Liver (tissue), 9 donors: ENCODE results near the gene ECI2. TPM values are rescaled to one million over a fixed set of nuclear protein-coding genes. Genes with fewer than 3 reads are reported as not detected.

Experiments
- DNase-seq: peaks from one replicate; pipeline ENCODE4 v3.0.0-alpha.2; 2017; ENCODE audit warnings: low spot score
- H3K27ac ChIP-seq, 2 donors: one replicate each; pipeline ENCODE4 v1.7.0; 2013; ENCODE audit warnings: inconsistent platforms in 2 of 2, low read length in 2 of 2, control low read depth in 1 of 2, low read depth in 1 of 2, mild to moderate bottlenecking in 1 of 2
- H3K27me3 ChIP-seq, 4 donors: one replicate each; pipeline versions ENCODE4 v1.6.1 to v1.7.0; 2013; ENCODE audit warnings: low read length in 3 of 4, inconsistent platforms in 1 of 4, mild to moderate bottlenecking in 1 of 4, moderate library complexity in 1 of 4; ENCODE audit not compliant: control insufficient read depth in 4 of 4, insufficient read depth in 4 of 4
- H3K36me3 ChIP-seq, 4 donors: one replicate each; pipeline versions ENCODE4 v1.6.1 to v1.7.0; 2013; ENCODE audit warnings: low read length in 3 of 4, mild to moderate bottlenecking in 3 of 4, low read depth in 1 of 4, moderate library complexity in 1 of 4; ENCODE audit not compliant: control insufficient read depth in 4 of 4, insufficient read depth in 3 of 4
- H3K4me1 ChIP-seq, 4 donors: one replicate each; pipeline versions ENCODE4 v1.6.1 to v1.7.0; 2013; ENCODE audit warnings: low read length in 3 of 4, mild to moderate bottlenecking in 3 of 4, moderate library complexity in 1 of 4; ENCODE audit not compliant: control insufficient read depth in 4 of 4, insufficient read depth in 4 of 4
- H3K4me3 ChIP-seq, 3 donors: one replicate each; pipeline versions ENCODE4 v1.6.1 to v1.7.0; 2013; ENCODE audit warnings: low read length in 3 of 3, control low read depth in 1 of 3, low read depth in 1 of 3, mild to moderate bottlenecking in 1 of 3
- H3K9ac ChIP-seq, 2 donors: one replicate each; pipeline ENCODE4 v1.7.0; 2013; ENCODE audit warnings: low read length in 2 of 2, mild to moderate bottlenecking in 2 of 2, moderate library complexity in 2 of 2, control low read depth in 1 of 2, low read depth in 1 of 2
- H3K9me3 ChIP-seq, 4 donors: one replicate each; pipeline versions ENCODE4 v1.6.1 to v1.7.0; 2013; ENCODE audit warnings: low read length in 3 of 4; ENCODE audit not compliant: control insufficient read depth in 4 of 4
- ATF3 ChIP-seq: IDR thresholded peaks from 2 replicates; pipeline ENCODE4 v1.6.1; 2016; ENCODE audit warnings: antibody characterized with exemption
- EGR1 ChIP-seq, 2 donors: IDR thresholded peaks; 2 replicates each; pipeline ENCODE4 v1.6.1; 2016 to 2018; ENCODE audit warnings: antibody characterized with exemption in 2 of 2, low read depth in 2 of 2
- FOXA1 ChIP-seq: IDR thresholded peaks from 2 replicates; pipeline ENCODE4 v1.6.1; 2016; ENCODE audit warnings: antibody characterized with exemption
- FOXA2 ChIP-seq: IDR thresholded peaks from 2 replicates; pipeline ENCODE4 v1.6.1; 2016; ENCODE audit warnings: antibody characterized with exemption
- GABPA ChIP-seq, 2 donors: IDR thresholded peaks in 1 of 2; conservative IDR thresholded peaks in 1 of 2; 2 replicates each; pipeline ENCODE4 v1.6.1; 2016; ENCODE audit warnings: antibody characterized with exemption in 2 of 2, mild to moderate bottlenecking in 1 of 2, moderate library complexity in 1 of 2
- HNF4A ChIP-seq, 2 donors: conservative IDR thresholded peaks; 2 replicates each; pipeline ENCODE4 v1.6.1; 2016; ENCODE audit warnings: antibody characterized with exemption in 2 of 2, mild to moderate bottlenecking in 2 of 2
- HNF4G ChIP-seq: IDR thresholded peaks from 2 replicates; pipeline ENCODE4 v1.6.1; 2016; ENCODE audit warnings: antibody characterized with exemption
- JUND ChIP-seq, 2 donors: IDR thresholded peaks; 2 replicates each; pipeline ENCODE4 v1.6.1; 2016; ENCODE audit warnings: antibody characterized with exemption in 2 of 2
- MAX ChIP-seq: IDR thresholded peaks from 2 replicates; pipeline ENCODE4 v1.6.1; 2016; ENCODE audit warnings: antibody characterized with exemption
- NR2F2 ChIP-seq: IDR thresholded peaks from 2 replicates; pipeline ENCODE4 v1.6.1; 2016; ENCODE audit warnings: antibody characterized with exemption
- RAD21 ChIP-seq, 2 donors: IDR thresholded peaks; 2 replicates each; pipeline ENCODE4 v1.6.1; 2016; ENCODE audit warnings: antibody characterized with exemption in 2 of 2, mild to moderate bottlenecking in 2 of 2
- REST ChIP-seq: IDR thresholded peaks from 2 replicates; pipeline ENCODE4 v1.6.1; 2016; ENCODE audit warnings: antibody characterized with exemption, mild to moderate bottlenecking
- RXRA ChIP-seq, 2 donors: IDR thresholded peaks; 2 replicates each; pipeline ENCODE4 v1.6.1; 2017 to 2018; ENCODE audit warnings: antibody characterized with exemption in 2 of 2, mild to moderate bottlenecking in 1 of 2
- SP1 ChIP-seq: IDR thresholded peaks from 2 replicates; pipeline ENCODE4 v1.6.1; 2018; ENCODE audit warnings: antibody characterized with exemption, mild to moderate bottlenecking
- TAF1 ChIP-seq: conservative IDR thresholded peaks from 2 replicates; pipeline ENCODE4 v1.6.1; 2016; ENCODE audit warnings: antibody characterized with exemption, mild to moderate bottlenecking
- YY1 ChIP-seq: IDR thresholded peaks from 2 replicates; pipeline ENCODE4 v1.6.1; 2016; ENCODE audit warnings: antibody characterized with exemption, mild to moderate bottlenecking
- ZBTB33 ChIP-seq: IDR thresholded peaks from 2 replicates; pipeline ENCODE4 v1.6.1; 2016; ENCODE audit warnings: antibody characterized with exemption
- WGBS: extraction: QIAGEN DNeasy Blood & Tissue Kit; methylation state at CpG from one replicate; pipeline ENCODE4 v1.1.7; 2013; 5-methylcytosine and 5-hydroxymethylcytosine counted together
- polyA plus RNA-seq, 2 donors: library from polyadenylated mRNA; stranded (reverse) in 1 of 2; unstranded in 1 of 2; fragments of 200-250 nt in 1 of 2; fragments of >200 nt in 1 of 2; fragmentation: Nextera tagmentation in 1 of 2; extraction: Ambion mirVana in 1 of 2; gene quantifications; one replicate each; pipeline versions ENCODE4 v1.2.1 to v1.2.3, GENCODE V29; 2013 to 2015
- total RNA-seq, 2 donors: library from RNA; depleted of rRNA; stranded (reverse); fragments of >200 nt; gene quantifications; one replicate each; pipeline ENCODE4 v1.2.3, GENCODE V29; 2014
- TF ChIP-seq, protein P1 (sequence below): fragments of 150-350 bp; IDR thresholded peaks from 2 replicates; pipeline ENCODE4 v1.5.1; 2017; ENCODE audit warnings: improper control_type of control experiment, low read depth, low read length; ENCODE audit not compliant: missing input control
- donor health status: healthy.
- donor health status: healthy.
- donor health status: healthy.
- donor health status: healthy.
- donor health status: healthy.

Gene ECI2
- total and polyA plus RNA-seq, 4 donors, result 79.5 to 158 (median 126) TPM

- H3K9ac ChIP-seq, result no peak overlapping the region
- no peak for TF ChIP-seq RXRA (IDR thresholded peaks at IDR 0.05)
- TF ChIP-seq NR2F2, result no peak
- TF ChIP-seq ZBTB33, result no peak
- TF ChIP-seq REST, result no peak
- no peak for TF ChIP-seq MAX
- TF ChIP-seq, protein P1, sequence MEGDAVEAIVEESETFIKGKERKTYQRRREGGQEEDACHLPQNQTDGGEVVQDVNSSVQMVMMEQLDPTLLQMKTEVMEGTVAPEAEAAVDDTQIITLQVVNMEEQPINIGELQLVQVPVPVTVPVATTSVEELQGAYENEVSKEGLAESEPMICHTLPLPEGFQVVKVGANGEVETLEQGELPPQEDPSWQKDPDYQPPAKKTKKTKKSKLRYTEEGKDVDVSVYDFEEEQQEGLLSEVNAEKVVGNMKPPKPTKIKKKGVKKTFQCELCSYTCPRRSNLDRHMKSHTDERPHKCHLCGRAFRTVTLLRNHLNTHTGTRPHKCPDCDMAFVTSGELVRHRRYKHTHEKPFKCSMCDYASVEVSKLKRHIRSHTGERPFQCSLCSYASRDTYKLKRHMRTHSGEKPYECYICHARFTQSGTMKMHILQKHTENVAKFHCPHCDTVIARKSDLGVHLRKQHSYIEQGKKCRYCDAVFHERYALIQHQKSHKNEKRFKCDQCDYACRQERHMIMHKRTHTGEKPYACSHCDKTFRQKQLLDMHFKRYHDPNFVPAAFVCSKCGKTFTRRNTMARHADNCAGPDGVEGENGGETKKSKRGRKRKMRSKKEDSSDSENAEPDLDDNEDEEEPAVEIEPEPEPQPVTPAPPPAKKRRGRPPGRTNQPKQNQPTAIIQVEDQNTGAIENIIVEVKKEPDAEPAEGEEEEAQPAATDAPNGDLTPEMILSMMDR, result no peak
- TF ChIP-seq TAF1, result no peak
- TF ChIP-seq RAD21 (IDR thresholded peaks at IDR 0.05), result no peak
- no peak for TF ChIP-seq FOXA2
- TF ChIP-seq FOXA1, result no peak
- TF ChIP-seq EGR1 (IDR thresholded peaks at IDR 0.05; ENCODE audit: low read depth in 2 of 2), result no peak
- no peak for TF ChIP-seq ATF3
- TF ChIP-seq HNF4A (conservative IDR thresholded peaks at IDR 0.05), result no peak
- no peak for TF ChIP-seq GABPA (IDR thresholded peaks at IDR 0.05 in 1 of 2, conservative IDR thresholded peaks at IDR 0.05 in 1 of 2)
- no peak for TF ChIP-seq HNF4G
- no peak for TF ChIP-seq SP1
- TF ChIP-seq YY1, result no peak
- TF ChIP-seq JUND (IDR thresholded peaks at IDR 0.05), result no peak
- no peak overlapping the region for H3K27ac ChIP-seq
- WGBS, result 96% methylated on average over 6 of the region's 6 CpGs
- no peaks in the 10 kb centered on the region for H3K4me1 ChIP-seq
- no peaks in the 10 kb centered on the region for H3K27me3 ChIP-seq
- DNase-seq, result no peak
- no peak overlapping the region for H3K4me3 ChIP-seq
- H3K36me3 ChIP-seq, result no peaks in the 10 kb centered on the region
- H3K9me3 ChIP-seq, result no peaks in the 10 kb centered on the region
Measured at GRCh38 chr6:4167123-4167522, 31.7 kb upstream of the ECI2 start.

- Histone ChIP-seq H3K9ac (no peak overlapping the region), H3K4me3 (no peak overlapping the region), H3K9me3 (no peaks in the 10 kb centered on the region), H3K36me3 (no peaks in the 10 kb centered on the region), H3K4me1 (no peaks in the 10 kb centered on the region), H3K27ac (no peak overlapping the region), H3K27me3 (no peaks in the 10 kb centered on the region)
- DNase-seq, result no peak
- no peak for TF ChIP-seq REST
- TF ChIP-seq GABPA (IDR thresholded peaks at IDR 0.05 in 1 of 2, conservative IDR thresholded peaks at IDR 0.05 in 1 of 2), result no peak
- no peak for TF ChIP-seq HNF4A (conservative IDR thresholded peaks at IDR 0.05)
- no peak for TF ChIP-seq EGR1 (IDR thresholded peaks at IDR 0.05; ENCODE audit: low read depth in 2 of 2)
- no peak for TF ChIP-seq RXRA (IDR thresholded peaks at IDR 0.05)
- TF ChIP-seq TAF1, result no peak
- TF ChIP-seq, protein P1, result no peak
- 90% methylated on average over 6 of the region's 6 CpGs for WGBS
Measured at GRCh38 chr6:4164456-4164855, 29.1 kb upstream of the ECI2 start.
